ENCODE measurements around the gene RHOBTB3.

RHOBTB3 gene

DNA sequence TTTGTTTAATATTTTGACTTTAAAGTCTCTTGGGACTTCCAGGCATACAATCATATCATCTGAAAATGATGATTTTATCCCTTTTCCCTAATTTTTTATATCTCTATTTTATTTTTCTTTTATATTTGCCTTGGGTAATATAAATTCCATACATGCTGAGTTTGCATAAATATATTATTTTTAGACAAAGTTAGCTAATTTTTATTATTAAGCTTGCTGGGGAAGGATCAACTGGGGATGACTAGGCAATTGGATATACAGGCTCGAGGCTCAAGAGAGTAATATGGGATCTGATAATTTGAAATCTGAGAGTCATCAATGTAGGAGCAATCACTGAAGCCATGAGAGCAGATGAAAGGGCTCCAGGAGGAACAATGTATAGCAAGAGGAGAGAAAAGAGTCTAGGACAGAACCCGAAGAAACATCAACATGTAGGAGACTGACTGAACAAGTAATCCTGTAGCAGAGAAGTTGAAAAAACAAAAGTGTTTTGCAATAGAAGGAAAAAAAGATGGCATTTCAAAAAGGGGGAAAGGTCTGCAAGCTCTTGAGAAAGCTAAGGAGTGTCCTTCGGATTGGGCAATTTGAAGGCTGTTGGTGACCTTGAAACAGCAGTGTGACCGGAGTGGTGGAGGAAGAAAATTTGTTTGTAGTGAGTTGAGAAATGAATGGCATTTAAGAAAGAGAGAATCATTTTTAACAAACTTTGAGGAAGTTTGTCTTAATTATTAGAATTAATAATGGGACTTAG lies 17.0 kb upstream of the RHOBTB3 start:
- no peak for DNase-seq

DNA sequence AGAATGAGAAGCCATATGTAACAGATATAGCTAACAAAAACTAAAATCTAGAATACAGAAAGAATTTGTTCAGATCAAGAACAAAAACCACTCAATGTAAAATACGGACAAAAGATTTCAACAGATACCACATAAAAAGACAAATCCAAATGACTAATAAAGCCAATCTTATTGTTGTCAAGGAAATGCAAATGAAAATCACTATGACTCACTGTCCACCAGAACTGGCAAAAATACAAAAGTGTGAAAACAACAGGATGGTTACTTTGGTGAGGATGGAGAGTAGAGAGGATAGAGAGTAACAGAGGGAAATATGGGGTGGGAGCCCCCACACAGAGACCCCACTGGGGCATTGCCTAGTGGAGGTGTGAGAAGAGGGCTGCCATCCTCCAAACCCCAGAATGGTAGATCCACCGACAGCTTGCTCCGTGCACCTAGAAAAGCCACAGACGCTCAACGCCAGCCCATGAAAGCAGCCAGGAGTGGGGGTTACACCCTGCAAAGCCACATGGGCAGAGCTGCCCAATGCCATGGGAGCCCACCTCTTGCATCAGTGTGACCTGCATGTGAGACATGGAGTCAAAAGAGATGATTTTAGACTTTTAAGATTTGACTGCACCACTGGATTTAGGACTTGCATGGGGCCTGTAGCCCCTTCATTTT lies 15.2 kb upstream of the RHOBTB3 start:
- DNase-seq: peak; percentile 81

DNA sequence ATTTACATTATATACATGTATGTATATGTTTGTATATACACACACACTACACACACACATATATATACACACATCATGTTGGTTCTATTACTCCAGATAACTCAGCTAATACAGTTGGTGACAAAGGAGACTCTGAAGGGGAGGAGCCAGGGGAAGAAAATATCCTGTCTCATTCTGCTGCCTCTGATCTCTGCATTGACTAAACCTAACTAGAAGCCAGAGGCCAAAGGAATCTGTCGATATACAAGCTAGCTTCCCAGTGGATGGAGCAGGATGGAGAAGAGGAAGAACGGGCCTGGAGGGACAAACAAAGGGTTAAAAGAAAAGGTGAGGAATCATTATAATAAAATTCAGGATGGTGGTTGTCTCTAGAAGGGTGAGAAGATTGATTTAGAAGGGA lies 13.7 kb upstream of the RHOBTB3 start:
- DNase-seq: no peak

- DNase-seq: peak; percentile 76
Measured at GRCh38 chr5:95718203-95718602, 12.9 kb upstream of the RHOBTB3 start.

DNA sequence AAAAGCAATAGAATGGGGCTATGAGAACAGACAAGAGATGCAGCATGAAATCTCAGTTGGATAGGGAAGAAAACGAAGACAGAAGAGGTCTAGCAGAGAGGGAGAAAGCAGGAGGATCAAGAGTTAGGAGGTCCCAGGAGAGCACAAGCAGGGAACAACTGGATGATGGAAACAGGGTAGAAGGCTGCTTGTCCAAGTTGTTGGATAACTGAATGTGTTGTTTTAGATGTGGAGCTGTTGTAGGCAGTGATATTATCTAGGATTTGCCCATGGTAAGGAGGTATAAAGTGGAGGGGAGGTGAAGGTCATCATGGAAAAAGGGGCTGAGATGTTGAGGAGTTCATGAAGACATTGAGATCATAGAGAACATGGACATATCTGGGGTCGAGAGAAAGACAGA lies 12.4 kb upstream of the RHOBTB3 start:
- no peak for DNase-seq

GRCh38 chr5:95720094-95720786 lies 10.9 kb upstream of the RHOBTB3 start:
- DNase-seq: no peak

GRCh38 chr5:95721582-95722295 lies 9.4 kb upstream of the RHOBTB3 start:
- no peak for DNase-seq

DNA sequence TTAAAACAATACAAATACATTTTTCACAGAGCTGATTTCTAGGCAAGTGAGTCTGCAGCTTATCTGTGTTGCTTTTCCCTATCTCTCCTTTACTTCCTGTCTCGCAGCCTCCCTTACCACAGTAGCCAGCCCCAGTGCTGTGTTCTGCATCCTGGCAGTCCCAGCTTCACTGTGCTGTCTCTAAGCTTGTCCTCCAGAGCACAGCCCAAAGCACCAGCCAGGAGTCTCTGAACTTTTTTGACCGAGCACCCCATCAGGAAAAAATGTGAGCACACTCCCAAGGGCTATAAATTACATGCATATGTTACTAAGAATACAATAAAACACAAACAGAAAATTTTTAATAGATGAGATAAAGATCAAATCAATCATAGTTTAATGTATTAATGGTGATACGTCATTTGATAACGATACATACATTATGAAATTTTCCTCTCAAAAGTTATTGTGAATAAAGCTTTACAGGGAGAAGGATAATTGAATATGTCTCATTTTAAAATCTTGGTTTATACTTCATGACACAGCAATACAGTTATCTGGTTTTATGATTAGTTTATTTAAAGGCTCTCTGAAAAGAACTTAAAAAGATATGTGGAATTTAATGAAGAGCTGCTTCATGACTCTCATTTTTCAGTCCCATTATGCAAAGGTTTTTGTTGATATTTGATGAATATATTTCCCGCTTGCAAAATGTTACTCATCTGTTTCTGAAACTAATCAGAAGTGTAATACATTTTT lies 7.3 kb upstream of the RHOBTB3 start:
- DNase-seq: no peak

DNA sequence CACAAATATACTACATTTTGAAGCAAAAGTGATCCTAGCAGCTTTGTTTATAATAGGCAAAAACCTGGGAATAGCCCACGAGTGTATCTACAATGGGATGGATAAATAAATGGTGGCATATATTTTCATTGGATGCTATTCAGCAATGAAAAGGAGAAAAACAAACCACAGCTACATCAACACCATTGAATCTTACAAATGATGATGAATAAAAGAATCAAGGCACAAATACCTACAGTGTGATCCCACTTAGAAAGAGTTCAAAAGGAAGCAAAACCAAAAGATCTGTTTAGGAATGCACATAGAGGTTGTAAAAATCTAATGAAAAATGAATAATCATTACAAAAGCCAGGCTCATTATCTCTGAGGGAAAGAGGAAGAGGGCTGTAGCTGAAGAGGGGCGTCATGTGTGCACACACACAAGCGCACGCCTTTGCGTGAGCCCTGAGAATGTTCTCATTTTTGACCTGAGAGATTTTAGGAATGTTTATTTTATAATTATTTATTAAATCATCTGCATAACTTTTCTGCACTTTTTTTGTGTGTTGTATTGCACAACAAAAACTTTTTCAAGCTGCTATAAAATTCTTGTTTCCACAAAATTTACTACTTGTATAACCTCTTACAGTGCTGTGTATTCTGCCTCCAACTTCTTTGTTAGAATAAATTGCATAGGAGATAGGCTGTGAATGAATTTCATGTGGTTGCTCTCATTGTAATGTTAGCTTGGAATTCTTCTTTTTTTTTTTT lies 5.9 kb upstream of the RHOBTB3 start:
- DNase-seq: no peak

DNA sequence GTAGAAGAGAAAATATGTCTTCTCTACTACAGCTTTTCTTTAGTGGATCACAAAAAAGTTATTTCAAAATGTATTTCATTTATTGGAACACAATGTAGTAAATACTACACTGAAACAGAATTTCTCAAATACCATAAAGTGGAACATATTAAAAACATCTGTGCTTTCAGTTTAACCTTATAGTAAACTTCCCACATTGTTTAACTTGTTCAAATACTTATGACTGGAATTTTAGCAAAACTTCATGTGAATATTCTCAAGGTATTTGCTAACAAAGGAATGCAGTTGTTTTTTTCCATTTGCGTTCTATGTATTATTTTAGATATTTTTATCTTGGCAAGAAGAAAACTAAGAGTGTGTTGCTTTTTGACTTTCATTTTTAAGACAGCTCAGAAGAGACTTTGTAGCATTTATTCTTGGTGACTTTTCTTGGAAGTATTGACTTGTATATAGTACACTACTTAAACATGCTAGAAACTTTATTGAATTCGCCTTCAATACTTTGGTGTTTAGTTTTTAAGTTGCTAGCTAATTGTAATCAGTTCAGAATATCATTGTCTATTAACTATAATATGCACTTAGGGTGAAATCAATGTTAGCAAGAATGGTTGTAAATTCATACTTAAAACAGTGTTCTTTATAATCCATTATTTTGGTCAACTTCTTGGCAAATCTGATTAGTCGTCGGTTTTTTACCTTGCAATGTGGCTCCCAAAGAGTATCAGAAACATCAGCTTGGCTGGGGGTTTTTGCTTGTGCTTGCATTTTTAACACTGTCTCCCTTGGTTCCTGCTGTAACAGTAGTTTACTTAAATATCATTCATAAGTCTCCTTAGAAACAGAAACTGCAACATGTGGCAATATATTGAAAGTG lies 5.0 kb upstream of the RHOBTB3 start:
- DNase-seq: no peak

GRCh38 chr5:95726811-95727763 lies 4.0 kb upstream of the RHOBTB3 start:
- DNase-seq: no peak

GRCh38 chr5:95727764-95728191 lies 3.4 kb upstream of the RHOBTB3 start:
- no peak for DNase-seq

- peak; percentile 15 for DNase-seq
Measured at GRCh38 chr5:95728494-95729114, 2.5 kb upstream of the RHOBTB3 start.

DNA sequence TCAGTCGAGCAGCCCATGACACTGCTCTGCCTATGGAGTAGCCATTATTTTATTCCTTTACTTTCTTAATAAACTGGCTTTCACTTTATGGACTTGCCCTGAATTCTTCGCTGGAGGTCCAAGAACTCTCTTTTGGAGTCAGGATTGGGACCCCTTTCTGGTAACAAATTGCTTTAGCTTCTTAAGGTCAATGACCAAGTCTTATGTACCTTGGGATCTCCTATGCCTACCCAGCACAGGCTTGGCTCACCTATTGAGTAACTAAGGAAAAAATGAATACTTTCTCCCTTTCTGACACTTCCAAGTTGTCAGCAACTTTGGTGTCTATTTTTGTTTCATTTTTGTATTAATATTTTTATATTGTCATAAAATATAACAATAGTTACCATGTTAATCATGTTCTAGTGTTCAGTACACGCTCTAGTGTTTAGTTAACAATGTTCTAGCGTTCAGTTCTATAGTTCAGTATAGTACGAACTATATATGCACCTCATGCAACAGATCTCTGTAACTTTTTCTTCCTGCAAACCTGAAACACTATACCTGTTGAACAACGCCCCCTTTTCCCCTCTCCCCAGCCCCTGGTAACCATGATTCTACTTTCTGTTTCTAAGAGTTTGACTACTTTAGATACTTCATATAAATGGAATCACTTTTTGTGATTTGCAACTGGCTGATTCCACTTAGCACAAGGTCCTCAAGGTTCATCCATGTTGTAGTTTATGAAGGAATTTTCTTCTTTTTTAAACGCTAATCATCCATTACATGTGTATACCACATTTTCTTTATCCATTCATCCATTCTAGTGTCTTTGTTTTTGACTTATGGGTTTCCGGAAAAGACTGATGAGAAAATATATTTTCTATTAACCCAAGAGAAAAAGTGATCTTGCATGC lies 1.8 kb upstream of the RHOBTB3 start:
- no peak for DNase-seq

DNA sequence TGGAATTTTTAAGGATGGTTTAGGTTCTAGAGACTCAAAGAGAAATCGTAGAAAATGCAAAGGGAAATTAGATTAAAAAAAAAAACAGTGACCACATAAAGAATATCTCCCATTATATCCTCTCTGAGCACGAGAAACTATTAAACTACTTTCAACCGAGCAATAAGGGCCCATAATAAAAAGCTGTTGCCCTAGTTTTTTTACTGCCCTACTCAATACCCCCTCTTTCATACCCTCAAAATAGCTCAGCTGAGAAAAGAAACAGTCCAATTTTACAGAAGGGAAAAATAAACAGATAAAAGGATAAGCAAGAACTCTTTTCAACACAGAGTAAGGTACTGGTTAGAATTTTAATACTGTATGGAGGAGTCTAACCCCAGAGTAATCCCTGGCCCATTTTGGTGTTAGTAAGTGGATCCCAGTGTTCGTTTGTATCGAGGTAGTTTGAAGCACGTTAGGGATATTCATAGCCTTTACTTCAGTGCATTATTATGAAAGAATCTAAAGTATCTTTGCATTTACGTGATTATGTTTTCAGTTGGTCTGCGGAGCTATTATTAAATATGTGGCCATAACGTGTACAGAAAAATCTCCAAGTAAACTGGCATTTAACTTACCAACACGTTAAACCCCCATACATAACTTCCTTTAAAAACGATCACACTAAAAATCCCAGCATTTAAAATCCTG lies 980 bp upstream of the RHOBTB3 start:
- no peak for DNase-seq

GRCh38 chr5:95731571-95732554 lies 727 bp downstream of the RHOBTB3 start:
- peak; percentile 38 for DNase-seq

All from activated CD4-positive, alpha-beta T cell treated with anti-CD3 and anti-CD28 coated beads, Interleukin-10, Interleukin-2, amounts not matched to agents 100 ng/mL and 50 ng/mL, durations not matched to agents 16 hours and 8 hours (primary cell).